Stimulated activated CD8-positive, alpha-beta memory T cell treated with anti-CD3 and anti-CD28 coated beads, Interleukin-12 subunit alpha, Interleukin-12 subunit beta, amount 100 ng/mL, for 1 hour (primary cell): Measurements from ENCODE around the gene TMEM138.
"Not testable (repeated sequence)": the region's sequence is repeated elsewhere in the genome, so short reads cannot be mapped to it uniquely, and the experiment has no call there.

ENCODE experiments used
- DNase-seq: peaks from one replicate; pipeline ENCODE4 v3.0.0-alpha.2; 2020; ENCODE audit warnings: low read depth

Gene TMEM138

GRCh38 chr11:61367406-61367805, 5.2 kb downstream of the TMEM138 start:
- no peak for DNase-seq

DNA sequence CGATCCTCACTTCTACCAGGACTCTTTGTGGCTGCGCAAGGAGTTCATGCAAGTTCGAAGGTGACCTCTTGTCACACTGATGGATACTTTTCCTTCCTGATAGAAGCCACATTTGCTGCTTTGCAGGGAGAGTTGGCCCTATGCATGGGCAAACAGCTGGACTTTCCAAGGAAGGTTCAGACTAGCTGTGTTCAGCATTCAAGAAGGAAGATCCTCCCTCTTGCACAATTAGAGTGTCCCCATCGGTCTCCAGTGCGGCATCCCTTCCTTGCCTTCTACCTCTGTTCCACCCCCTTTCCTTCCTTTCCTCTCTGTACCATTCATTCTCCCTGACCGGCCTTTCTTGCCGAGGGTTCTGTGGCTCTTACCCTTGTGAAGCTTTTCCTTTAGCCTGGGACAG, 6.5 kb downstream of the TMEM138 start:
- no peak for DNase-seq

DNA sequence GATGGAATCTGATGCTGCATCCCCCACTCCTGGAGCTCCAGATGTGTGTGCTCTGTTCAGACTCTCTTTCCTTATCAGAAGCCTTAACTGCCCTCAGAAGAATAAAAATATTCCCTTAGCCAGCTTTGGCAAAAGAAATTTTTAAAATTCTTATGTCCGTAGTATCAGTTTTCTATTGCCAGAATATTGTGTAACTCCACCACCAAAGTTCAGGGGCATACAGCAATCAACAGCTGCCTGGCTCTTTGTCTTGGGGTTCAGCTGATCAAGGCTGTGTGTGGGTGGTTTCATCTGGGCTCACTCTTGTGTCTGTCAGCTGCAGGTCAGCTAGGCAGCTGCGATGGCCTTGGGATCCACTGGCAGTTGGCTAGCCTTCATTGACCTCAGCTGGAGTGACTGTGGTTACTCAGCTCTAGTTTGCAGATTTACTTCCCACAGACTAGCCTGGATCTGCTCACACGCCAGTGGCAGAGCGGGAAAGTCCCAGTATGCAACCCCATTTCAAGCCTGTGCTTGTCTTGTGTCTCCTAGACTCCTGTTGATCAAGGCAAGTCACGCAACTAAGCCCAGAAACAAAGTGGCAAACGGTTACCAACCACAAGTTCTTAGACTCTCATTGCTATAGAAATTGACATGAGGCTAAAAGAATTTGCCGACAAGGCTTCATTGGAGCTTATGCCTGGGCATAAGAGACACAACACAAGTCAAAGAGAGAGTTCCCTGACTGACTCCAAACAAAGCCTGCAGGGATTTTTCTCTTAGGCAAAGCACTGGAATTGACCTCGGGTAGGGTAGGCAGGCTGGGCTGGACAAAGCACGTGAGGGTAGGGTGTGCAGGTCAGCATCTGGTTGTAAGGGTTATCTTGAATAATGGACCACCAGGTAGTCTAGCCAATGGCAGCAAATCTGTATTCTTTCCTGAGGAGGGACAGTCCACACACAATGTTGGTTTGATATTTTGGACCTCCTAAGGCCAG, 7.5 kb downstream of the TMEM138 start:
- DNase-seq, result no peak

GRCh38 chr11:61370349-61371005, 8.3 kb downstream of the TMEM138 start:
- no peak for DNase-seq

GRCh38 chr11:61372659-61373420, 10.7 kb downstream of the TMEM138 start:
- DNase-seq, result no peak

DNA sequence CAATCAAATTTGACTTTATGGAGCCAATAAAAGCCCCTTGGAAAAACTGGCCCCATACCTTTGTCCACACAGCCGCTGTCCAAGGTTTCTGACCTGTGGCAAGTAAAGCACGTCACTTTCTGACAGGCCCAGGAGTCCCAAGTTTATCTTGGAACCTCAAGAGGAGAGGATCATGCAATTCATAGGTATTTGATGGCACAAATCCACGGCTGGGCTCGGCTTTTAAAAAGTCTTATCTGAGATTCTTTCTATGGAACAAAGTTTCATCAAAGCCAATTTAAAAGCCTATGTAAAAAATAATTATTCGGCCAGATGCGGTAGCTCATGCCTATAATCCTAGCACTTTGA, 13.6 kb downstream of the TMEM138 start:
- no peak for DNase-seq

DNA sequence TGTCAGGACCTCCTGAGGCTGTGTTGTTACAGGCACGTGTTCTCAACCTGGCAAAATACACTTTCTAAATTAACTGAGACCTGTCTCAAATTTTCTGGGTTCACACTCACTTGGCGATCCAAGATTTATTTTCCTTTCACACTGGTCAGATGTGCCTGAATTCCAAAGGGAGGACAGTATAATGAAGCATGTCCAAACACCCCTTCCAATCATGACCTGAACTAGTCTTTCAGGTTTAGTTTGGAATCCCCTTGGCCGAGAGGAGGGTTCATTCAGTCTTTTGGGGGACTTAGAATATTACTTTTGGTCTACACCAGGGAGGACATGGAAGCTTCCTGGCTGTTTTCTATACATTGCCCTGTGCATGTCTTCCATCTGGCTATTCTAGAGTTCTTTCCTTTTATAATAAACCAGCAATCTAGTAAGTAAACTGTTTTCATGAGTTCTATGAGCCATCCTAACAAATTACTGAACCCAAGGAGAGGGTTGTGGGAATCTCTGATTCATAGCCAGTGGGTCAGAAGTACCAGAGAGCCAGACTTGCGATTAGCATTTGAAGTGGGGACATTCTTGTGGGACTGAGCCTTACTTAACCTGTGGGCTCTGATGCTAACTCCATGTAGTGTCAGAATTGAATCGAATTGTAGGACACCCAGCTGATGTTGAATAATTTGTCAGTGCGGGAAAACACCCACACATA, 15.4 kb downstream of the TMEM138 start:
- no peak for DNase-seq

DNA sequence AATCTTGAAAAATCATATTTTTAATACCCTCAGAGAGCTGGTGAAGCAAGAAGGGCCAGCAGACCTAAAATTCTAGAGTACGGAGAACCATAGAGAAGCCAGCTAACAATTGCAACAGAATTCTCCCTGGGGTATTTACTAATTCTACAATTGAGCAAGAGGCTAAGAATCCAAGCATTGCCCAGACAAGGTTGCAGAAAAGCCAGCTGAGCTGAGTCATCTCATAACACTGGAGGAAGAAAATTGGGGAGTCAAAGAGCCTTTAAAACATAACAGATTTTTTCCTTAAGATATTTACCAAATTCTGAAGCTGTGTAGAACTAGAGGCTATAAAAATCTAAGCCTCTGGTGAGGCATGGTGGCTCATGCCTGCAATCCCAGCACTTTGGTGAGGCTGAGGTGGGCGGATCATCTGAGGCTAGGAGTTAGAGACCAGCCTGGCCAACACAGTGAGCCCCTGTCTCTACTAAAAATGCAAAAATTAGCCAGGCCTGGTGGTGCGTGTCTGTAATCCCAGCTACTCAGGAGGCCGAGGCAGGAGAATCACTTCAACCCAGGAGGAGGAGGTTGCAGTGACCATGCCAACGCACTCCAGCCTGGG, 16.6 kb downstream of the TMEM138 start:
- DNase-seq, result no peak

DNA sequence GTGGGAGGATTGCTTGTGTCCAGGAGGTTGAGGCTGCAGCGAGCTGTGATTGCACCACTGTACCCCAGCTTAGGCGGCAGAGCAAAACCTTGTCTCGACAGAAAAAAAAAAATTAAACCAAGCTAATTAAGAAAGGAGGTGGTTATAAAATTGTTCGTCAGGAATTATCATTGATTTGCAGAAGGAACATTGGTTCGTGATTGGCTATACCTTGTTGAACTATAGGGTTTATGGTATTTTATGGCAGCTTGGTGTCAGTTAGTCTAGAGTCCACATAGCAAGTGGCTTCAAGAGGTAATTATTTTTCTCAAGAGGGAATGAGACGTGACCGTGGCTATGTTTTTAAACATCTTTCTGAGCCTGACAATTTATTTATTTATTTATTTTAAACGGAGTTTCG, 18.7 kb downstream of the TMEM138 start:
- no peak for DNase-seq

DNA sequence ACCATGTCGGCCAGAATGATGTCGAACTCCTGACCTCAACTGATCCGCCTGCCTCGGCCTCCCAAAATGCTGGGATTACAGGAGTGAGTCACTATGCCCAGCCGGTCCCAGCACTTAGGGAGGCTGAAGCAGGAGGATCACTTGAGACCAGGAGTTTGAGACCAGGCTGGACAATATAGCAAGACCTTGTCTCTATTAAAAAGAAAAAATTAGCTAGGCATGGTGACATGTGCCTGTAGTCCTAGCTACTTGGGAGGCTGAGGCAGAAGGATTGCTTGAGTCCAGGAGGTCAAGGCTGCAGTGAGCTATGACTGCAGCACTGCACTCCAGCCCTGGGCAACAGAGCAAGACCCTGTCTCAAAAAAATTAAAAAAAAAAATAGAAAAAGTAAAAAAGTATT, 21.7 kb downstream of the TMEM138 start:
- DNase-seq, result not testable (repeated sequence)

DNA sequence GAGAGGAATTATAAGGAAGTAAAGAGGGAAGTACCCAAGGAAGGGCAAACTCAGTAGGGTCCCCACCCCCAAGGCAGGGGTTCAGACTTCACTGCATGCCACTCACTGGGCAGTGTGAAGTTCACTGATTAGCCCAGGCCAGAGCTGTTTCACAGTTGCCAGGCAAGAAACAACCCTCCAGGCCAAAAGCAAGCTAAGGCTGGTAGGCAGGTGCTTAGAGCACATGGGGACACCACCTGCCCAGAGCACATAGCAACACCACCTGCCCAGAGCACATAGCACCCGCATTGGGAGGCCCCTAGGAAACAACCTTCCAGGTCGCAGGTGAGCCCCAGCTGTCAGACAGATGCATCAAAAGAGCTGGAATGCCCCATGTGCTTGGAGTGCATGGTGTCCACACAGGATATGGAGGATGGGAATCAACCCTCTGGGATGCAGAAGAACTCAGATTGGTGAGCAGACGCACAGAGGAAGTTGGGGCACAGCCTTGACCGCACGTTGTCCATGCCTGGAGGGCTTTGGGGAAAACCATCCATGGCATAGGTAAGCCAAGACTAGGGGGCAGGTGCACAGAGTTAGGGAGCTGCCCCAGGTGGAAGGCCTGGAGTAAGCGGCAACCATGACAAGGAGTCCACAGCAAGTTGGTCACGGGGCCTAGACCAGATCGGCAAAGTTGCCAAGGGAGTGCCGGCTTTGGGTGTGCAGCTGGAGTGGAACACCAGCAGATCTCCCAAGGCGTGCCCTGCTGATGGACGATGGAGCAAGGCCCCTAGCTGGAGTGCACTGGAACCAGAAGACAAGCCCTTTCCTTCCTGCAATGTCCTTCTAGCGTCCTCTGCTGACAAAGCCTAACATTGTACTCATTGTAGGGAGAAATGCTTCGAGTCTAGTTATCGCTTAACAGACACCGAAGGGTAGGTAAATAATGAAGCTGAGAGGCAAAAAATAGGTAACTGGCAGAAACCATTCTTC, 22.4 kb downstream of the TMEM138 start:
- no peak for DNase-seq

DNA sequence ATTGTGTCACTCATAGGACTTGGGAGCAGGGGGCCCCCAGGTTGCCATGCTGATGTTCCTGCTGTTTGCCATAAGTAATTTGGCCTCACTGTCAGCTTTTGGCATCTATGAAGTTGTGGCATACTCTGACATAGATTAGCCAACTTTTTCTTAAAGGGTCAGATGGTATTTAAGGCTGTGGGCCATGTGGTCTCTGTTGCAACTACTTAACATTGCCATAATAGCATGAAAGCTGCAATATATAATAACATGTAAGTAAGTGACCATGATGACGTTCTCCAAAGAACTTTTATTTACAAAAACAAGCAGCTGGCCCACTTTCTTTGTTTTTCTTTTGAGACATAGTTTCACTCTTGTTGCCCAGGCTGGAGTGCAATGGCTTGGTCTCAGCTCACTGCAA, 28.0 kb downstream of the TMEM138 start:
- no peak for DNase-seq

DNA sequence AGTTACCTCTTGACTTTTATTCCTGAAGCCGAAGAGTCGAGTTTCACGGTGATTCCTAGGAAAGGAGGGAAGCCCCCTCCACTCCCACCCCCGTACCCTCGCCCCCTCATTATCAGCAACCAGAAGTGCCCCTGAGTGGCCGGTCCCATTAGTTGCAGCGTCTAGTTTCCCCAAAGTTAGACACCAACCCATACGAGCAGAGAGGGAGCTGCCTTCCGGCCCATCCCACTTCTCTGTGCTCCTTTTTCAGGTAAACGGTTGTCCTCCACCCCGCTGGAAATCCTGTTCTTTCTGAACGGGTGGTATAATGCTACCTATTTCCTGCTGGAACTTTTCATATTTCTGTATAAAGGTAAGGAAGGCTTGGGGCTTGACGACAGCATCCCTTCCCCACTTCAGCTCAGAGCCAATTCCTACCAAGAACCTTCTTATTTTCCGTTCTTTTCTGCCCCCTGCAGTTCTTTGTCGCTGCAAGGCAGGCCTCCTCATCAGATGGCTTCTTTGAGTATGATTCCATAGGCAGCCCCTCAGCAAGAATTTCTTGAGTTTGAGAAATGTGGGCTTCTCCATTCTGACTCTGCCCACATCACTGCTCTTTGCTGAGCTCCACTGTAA, 30.9 kb downstream of the TMEM138 start:
- no peak for DNase-seq

DNA sequence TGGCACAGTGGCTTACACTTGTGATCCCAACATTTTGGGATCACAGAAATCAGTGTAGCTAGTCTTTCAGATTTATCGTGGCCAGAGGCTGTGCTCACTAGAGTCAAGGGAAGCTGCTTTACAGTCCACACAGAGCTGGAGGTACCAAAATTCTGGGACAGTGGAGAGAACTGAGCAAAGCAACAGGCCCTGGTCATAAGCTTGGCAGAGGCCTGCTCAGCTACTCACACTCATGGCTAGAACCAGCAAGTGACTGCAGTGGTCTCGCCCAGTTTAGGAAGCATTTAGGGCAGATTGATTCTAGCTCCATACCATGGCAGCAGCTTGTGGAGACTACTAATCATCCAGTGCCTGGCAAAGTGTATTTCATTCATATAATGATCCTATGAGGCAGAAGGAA, 39.0 kb downstream of the TMEM138 start:
- DNase-seq, result no peak

DNA sequence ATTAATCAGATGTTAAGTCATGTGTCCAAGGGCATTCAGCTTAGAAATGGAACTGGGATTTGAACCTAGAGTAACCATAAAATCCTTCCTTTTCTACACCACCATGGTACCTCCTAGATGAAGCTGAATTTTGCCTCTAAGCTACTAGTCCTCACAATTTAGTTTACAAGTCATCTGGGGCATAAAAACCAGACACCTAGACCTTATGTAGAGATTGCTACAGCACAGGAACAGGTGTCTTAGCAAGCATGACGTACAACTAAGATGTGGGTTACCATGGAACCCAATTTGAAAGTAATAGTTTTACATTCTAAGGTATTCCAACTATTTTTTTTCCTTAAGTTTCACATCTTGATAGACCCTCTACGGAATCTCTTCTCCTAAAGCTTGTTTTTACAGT, 39.4 kb downstream of the TMEM138 start:
- DNase-seq, result no peak

DNA sequence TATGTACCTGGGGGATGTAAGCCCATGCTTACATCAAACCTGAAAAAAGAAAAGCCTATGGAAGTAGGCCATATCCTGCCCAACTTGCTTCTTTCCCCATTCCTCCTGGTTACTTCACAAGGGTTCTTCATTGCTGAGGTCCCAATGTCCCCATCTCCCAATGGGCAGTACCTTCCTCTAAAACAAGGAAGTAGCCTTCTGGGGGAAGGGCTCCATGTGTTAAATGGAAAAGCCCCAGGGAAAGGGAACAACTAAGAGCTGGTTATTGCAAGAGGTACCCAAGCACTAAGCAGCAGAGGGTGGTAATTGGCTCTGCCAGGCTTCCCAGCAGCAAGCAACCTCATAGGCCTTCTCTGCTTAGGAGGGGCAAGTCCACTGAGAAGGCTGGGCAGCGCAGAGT, 41.5 kb downstream of the TMEM138 start:
- no peak for DNase-seq

DNA sequence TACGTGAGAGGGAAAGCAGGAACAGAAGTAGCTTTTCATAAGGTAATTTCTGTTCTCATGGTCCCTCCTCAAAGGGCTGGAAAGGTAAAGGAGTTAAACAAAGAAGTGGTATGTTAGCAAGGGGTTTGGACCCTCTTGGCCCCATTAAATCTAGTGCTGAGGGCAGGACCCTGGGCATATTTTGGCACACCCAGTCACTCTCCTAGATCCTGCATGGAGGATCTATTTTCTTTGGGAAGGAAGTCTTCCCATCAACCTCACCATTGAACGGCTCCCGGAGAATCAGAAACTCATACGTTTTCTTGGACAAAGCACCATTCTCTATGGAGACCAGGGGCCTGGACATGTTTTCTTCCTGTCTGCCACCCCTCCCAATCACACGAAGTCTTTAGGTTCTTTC, 41.9 kb downstream of the TMEM138 start:
- no peak for DNase-seq

DNA sequence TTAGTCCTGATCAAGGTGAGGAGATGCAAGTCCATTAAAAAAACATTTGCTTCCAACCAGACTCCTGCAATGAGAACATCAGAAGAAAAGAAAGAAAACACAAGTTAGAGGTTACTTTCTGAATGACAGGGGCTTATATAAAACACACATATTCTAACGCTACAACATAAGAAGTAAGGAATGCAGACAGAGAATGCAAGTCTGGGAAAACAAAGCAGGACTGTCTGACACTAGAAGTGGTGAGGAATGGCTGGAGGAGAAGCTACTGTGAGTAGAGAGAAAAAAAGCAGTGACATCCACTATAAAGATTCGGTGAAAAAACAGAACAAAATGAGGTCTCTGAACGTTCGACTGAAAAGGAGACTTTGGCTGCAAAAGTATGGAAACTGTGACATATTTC, 42.5 kb downstream of the TMEM138 start:
- DNase-seq, result no peak

DNA sequence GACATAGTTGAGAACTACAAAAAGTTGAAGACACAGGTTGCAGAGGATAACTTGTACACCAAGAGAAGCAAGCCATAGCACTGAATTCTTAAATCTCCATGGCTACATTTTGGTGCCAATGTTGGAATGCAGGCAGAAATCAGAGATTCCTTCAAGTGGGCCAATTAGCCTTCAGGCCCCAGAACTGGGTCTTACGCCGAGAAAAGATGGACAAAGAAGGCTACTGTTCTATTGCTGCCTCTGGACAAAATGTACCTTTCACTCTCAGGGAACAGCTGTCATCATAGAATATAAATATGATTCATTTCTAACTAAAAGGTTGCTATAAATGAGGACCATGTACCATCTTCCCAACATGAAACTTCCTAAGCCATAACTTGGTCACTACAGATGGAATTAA, 43.9 kb downstream of the TMEM138 start:
- DNase-seq, result no peak
